HEK293T (cell line): ENCODE data around the gene TNS3.

Source experiments
- ARNT ChIP-seq: fragments of 450-650 bp; IDR thresholded peaks from 2 replicates; pipeline ENCODE4 v1.6.1; 2017; ENCODE audit warnings: mild to moderate bottlenecking
- CTBP1 ChIP-seq: fragments of 450-650 bp; IDR thresholded peaks from 2 replicates; pipeline ENCODE4 v1.6.1; 2016; ENCODE audit warnings: borderline replicate concordance
- FOXA1 ChIP-seq: fragments of 450-650 bp; IDR thresholded peaks from 2 replicates; pipeline ENCODE4 v1.6.1; 2016; ENCODE audit warnings: mild to moderate bottlenecking
- LEF1 ChIP-seq: fragments of 450-650 bp; IDR thresholded peaks from 2 replicates; pipeline ENCODE4 v1.6.1; 2017; ENCODE audit warnings: mild to moderate bottlenecking, borderline replicate concordance
- NFRKB ChIP-seq: fragments of 450-650 bp; IDR thresholded peaks from 2 replicates; pipeline ENCODE4 v1.6.1; 2016; ENCODE audit warnings: mild to moderate bottlenecking, moderate library complexity
- ZNF384 ChIP-seq: fragments of 450-650 bp; IDR thresholded peaks from 2 replicates; pipeline ENCODE4 v1.6.1; 2016

GRCh38 chr7:47342296-47343060, 239.4 kb downstream of the TNS3 start:
- TF ChIP-seq NFRKB, result no peak
- TF ChIP-seq ARNT, result no peak
- no peak for TF ChIP-seq LEF1
- TF ChIP-seq ZNF384, result no peak
- TF ChIP-seq CTBP1, result no peak
- no peak for TF ChIP-seq FOXA1
